Measurements from ENCODE around the gene OR10J4.
"Not testable (repeated sequence)": the region's sequence is repeated elsewhere in the genome, so short reads cannot be mapped to it uniquely, and the experiment has no call there.

OR10J4 gene

DNA sequence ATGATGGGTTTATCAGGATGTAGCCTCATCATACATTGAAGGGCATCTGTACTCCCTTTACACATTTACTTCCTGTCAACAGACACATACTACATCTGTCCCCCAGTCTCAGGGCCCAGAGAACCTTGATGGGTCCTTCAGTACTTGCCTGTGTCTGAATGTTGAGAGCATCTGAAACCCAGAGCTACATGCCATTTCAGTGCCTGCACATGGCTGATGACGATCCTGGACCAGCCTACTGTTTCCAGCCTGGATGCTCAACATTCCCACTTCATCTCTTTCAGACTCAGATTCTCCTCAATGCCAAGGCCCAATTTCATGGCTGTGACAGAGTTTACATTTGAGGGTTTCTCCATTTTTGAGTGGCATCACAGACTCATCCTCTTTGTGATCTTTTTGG lies at the start of gene OR10J4:
Gene OR10J4 (plus strand): TSS at position 301 of the 400 bp plus-strand sequence.
- FAIRE-seq: no peak

DNA sequence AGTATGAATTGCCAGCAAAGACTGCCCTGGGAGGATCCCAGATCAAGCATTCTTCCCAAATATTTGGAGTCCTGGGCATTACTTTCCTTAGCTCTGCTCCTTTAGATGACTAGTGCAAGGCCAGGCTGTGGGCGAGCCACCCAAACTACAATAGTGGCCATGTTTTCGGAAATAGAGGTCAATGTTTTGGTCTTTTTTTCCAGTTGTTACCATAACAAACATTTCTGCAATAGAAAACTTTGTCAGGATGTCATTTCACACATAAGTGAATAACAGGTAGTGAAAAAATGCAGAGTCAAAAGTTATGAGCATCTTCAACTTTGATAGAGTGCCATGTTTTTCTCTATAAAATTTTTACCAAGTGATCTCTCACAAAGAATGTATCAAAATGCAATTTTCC lies 25.2 kb upstream of the OR10J4 start:
- FAIRE-seq: no peak

DNA sequence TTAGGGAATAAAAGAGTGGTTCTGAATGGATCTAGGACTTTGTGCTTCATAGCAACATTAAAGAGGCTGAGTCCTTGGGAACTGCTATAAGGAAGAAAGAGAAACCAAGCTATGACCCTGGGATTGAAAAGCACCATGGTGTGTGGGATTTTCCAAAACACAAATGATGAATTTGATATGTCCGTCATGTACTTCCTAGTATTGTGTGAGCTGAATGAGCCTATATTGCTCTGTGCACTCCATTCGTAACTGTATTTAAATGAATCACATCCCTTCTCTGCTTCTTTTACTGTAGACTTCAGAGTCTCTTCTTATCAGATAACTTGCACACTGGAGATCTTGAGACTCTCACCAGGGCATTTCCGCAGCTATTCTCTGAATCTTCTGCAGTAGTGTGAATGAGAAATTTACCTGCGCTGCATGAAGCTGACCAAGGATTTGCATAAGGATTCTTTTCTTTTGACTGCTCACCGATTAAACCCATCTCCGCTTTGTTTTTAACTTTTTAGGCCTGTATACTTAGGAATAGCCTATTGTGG lies 23.1 kb upstream of the OR10J4 start:
- no peak for FAIRE-seq

DNA sequence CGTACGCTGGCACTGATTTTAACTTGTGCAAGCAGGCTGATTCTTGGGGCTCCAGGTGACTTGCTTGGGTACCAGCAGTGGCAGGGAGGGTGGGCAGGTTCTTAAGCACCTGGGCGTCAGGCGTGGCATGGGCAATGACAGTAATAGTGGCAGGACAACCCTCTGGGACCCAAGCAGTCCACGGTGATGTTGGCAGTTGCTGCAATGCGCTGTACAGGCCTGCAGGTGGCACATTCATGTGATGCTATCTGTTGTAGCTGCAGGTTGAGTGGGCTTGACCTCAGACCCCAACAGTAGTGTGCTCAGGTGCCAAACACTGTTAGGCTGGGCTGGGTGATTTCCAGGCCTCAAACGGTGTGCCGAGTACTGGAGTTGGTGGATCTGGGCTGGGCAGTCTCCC lies 10.2 kb upstream of the OR10J4 start:
- FAIRE-seq: no peak

DNA sequence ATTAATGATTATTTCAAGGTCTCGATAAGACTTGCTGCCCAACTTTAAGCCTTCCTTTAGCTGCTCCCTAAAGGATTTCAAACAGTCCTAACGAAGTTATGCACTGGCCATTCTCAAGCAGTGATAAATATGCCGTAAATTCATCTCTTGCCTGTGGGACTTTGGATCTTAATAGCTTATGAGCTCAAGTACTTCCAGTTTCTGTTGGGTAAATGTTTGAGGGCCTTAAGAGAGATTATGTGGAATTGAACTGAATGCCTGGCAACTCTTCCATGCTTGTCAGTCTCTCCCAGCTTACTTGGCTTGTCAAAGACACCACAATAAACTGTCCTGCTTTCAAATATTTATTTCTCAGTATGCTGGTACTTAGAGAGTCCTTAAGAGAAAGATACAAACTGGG lies 3.5 kb upstream of the OR10J4 start:
- no peak for FAIRE-seq

DNA sequence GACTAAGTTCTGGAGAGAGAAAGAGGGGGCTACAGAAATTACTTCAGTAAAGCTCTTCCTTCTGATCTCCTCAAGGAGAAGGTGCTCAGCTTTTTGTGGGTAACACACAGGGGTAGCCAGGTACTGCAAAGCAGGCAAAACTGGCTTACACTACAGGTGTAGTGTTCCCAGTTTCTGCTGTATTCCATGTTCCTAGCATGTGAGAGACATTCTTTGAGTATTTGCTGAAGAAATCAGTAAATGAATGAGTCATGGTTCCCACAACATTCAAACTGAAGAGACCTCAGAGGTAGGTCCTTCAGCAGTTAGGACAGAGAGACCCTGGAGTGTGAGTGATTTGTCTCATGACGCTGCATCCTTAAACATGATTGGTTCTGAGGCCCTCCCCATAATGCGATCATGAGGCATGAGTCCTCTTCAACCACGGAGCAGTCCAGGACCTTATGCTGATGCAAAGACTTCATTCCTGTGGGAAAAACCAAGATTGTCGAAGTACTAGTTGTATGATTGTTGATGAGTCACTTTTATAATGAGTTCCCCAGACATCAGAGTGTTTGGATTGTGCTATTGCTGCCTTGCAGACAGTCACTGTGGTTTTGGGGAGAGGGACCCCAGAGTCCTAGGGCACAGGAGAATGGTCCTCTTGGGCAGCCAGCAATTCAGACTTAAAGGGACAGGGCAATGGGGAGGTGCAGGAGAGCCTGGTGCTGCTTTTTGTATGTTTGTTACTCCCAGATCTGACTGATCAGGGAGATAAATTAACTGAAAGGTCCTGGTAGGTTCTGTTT lies 2.7 kb upstream of the OR10J4 start:
- no peak for FAIRE-seq

DNA sequence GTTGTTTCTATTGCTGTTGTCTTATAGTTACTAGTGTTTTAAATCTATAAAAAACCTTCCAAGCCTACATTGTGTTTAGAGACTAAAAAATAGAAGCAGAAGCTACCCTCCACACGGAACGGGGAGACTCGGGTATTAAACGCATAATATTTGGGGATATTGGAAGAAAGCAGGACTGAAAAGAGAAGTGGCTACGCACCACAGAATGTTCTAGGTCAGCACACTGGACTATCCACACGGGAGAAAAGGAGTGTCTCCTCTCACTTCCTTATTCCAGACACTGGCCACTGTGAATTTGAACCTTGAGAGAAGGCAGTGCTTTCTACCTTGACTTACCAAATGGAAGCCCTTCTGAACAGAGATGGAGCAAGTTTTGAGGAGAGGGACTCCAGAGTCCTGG lies 1.0 kb upstream of the OR10J4 start:
- FAIRE-seq: no peak

DNA sequence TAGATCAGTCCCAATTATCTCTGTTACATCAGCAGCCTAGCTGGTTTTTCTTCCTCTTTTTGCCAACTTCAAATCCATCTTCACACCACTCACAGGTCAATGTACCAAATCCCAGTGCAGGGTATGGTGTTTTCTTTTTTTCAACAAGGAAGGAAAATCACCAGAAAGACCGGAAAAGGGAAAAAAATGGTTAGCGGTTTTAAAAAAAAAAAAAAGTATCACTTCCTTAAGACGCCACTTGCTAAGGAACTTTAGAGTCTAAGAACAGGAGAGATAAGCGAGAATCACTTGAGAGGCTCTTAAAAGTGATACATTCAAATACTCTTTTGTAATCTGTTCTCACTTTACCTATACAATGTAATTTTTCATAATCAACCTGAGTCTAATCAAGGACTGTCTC lies 4.5 kb downstream of the OR10J4 start:
- no peak for FAIRE-seq

DNA sequence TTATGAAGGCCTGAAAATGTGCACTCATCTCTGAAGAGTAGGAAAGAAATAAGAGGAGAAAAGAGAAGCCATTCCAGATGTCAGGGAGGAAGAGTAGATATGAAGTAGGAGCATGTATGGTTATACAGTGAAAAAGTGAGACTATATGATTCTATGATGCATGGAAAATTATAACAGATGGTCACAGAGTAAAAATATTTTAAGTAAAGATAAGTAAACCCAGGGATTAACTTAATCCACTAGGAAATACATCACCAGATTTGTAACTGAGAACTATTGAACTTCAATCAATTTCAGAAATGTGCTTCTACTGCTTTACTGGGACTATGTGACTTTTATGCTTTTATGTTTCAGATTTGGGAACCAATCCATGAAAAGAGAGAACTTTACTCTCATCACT lies 7.4 kb downstream of the OR10J4 start, which contains the start of gene OR10J1:
Gene OR10J1 (plus strand): TSS at position 301 of the 400 bp plus-strand sequence. CDS start 70 bp downstream, at position 371.
- FAIRE-seq: no peak

DNA sequence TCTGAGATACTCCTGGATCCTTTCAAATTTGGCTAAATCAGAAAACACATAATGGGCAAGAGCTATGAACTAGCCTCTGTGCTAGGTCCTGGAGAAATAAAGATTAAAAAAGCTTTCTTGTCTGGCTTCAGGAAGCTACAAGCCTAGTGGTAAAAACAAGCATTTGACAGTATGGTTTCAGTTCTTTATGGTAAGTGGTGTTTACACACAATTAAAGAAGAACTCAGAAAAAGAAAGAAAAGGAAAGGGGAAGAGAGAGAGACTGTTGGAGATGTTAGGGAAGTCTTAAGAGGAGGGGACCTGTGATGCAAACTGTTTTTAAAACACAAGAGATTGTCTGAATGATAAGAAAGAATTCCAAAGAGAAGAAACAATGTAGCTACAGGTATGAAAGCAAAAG lies 9.4 kb downstream of the OR10J4 start:
- FAIRE-seq: no peak

DNA sequence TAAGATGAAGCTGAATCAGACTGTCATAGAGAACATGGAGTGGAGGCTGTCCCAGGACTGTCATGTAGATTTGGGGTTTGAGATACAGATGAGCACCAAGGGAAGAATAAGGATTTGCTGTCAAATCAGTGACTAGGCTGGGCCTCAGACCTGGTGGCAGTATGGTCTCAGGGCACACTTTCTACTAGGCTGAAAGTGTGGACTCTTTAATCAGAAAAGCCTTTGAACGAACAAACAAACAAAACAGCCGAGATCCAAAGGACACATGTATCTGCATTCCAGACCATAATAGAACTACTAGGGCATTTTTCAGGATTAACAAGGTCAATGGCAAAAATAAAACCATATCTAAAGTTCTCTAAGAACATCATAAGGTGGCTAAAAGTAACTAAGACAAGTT lies 10.4 kb downstream of the OR10J4 start:
- no peak for FAIRE-seq

DNA sequence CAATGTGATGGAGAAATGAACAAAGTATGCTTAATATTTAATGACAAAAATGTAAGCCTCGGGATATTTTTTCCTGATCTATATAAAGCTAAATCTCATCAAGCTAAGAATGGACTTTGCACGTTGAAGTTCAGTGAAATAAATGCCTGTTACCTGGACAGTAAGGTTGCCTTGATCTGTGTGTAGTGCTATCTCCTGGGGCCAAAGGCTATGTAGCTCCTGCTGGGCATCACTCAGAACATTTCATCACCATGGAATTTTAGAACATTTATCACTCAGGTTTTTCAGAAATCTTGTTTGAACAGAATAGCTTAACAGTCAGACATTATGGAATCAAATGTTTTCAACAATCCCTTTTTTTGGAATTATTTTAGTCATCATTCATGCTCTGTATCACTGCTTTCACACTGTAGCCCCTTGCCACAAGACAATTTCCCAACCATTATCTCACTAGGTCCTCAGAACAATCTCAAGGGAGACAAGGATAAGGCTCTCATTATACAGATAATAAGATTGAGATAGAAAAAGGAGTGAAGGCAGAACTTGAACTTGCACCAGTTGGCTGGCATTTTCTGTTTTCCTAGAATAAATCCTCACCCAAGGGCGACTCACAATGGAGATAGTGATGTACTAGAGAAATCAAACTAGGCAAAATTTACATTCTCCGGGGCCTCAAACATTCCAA lies 11.2 kb downstream of the OR10J4 start:
- FAIRE-seq: no peak

DNA sequence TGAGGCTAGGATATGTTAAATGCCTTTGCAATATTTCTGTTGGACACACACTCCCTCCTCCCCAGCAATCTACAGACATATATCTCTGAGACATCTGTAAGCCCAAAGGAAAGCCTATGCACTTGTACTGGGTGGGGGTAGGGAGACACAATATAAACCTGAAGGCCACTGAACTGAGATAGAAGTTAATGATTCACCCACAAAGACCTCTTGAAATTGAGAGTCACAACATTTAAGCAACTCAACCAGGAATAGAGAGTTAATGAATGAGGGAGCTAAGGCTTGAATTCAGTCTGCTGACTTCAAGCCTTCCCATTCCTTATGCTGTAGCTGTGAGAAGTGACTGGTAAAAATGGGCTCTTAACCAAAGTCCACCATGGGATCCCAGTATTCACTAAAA lies 12.5 kb downstream of the OR10J4 start:
- FAIRE-seq: no peak

DNA sequence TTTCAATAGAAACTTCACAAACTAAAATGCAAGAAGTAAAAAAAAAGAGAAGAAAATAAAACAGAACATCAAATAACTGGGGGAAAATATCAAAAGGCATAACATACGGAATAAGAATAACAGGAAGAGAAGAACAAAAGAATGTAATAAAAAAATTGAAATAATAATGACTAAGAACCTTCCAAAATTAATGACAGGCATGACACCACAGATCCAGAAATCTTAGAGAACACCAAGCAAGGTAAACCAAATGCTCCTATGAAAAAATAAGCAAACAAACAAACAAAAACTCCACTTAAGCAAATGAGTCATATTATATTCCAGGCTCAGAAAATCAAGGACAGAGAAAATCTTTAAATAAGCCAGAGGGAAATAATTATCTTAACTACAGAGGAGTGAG lies 16.2 kb downstream of the OR10J4 start:
- FAIRE-seq: no peak

DNA sequence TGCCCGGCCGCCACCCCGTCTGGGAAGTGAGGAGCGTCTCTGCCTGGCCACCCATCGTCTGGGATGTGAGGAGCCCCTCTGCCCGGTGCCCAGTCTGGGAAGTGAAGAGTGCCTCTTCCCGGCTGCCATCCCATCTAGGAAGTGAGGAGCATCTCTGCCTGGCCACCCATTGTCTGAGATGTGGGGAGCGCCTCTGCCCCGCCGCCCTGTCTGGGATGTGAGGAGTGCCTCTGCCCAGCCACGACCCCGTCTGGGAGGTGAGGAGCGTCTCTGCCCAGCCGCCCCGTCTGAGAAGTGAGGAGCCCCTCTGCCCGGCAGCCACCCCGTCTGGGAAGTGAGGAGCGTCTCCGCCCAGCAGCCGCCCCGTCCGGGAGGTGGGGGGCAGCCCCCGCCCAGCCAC lies 17.6 kb downstream of the OR10J4 start:
- not testable (repeated sequence) for FAIRE-seq

DNA sequence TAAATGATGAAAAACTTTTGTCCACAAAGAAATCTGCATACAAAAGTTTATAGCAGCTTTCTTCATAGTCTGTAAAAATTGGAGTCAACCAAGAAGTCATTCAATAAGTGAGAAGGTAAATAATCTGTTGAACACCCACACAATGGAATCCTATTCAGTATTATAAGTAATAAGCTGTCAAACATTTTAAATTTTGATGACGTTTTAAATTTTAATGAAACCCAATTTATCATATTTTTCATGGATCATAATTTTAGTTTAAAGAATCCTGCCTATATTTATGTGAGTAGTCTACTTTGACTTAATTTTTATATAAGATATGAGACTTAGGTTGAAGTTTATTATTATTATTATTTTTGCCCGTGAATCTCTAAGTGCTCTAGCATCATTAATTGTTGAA lies 27.5 kb downstream of the OR10J4 start:
- no peak for FAIRE-seq

DNA sequence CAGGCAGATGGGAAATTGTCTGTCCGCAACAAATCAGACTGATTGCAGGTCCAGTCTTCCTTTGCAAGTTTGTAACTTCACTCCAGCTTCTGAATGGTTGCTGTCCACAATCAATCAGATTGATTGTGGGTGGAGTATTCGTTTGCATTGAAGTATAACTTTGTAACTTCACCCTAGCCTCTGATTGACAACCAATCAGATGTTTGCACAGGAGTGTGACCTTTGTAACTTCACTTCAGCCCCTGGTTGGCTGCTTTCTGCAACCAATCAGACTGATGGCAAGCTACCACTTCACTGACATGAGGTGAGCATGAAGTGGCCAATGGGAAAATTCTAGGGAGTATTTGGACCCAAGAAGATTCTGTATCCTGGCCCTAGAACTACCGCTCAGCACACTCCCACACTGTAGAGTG lies 33.2 kb downstream of the OR10J4 start:
- no peak for FAIRE-seq

DNA sequence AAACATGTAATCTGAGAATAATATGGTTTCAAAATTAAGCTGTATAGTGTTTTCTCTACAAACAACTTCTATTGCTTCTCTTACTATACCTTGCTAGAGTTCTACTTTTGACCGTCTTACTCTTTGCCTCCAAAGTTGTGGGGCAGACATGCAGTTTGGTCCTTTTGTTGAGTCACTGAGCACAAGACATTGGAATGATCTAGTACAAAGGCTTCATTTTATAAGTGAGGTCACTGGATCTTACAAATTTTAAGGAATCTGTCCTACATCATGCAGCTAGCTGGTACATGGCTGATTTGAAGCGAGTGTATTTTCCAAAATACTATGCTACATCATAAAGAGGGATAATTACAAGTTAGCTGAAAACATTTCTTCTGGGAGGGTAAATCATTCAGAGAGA lies 36.3 kb downstream of the OR10J4 start:
- no peak for FAIRE-seq

DNA sequence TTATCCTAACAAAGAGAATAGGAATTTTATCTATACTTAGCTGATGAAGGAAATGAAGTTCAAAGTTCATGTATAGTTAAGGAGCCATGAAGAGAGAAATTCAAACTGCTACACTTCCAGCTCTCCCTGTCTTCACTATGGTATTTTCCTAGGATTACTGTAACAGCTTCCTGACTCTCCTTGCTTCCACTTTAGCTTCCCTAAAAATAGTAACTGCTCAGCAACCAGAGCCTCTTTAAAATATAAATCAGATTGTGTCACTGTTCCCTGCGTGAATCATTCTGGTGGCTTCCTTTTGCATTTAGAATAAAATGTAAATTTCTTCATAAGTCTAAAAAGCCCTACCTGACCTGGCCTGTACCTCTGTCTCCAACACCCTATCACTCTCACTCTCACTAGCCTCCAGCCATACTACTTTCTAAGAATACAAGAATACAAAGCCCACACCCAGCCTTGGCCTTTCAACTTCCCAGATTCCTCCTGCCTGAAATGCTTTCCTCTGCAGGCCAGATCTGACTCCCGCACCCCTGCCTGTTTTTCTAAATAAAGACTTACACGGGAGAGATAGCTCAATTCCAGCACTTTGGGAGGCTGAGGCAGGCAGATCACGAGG lies 38.0 kb downstream of the OR10J4 start:
- no peak for FAIRE-seq

DNA sequence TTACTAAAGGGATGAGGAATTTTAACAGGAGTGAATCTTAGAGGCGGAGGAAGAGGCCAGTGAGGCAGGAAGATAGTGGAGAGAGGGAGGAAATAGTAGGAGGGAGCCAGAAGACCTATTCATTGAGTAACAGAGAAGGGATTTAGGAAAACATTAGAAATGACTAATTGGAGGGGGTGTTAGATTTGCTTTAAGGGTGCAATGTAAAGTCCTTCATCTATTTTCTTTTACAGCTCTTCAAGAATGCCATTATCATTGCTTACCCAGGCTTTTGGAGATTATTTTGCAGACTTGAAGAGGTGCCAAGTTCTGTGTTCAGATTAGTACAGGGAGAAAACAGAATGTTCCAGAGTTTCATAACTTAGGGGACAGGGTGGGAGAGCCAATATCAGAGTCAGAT lies 41.3 kb downstream of the OR10J4 start:
- FAIRE-seq: no peak

DNA sequence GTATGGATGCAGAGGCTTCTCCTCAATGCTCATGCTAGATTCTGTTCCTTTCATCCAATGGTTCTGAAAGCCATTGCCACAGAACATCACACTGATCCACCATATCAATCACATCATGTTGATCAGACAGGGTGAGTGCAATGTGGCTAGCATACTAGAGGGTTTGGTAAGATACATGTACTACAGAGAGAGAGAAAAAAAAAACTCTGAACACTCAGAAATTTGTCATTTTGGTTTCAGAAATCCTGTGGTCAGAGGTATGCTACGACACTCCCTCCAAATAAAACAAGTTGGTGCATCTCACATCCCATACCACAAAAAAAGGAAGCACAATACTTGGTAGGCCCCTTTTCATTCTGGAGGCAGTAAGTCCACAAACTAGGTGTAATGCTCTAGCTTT lies 42.9 kb downstream of the OR10J4 start:
- FAIRE-seq: no peak
